DOHH2 (cell line): ENCODE data around the gene NGEF.

ENCODE experiments used
- CTCF ChIP-seq: fragments of 200-600 bp; sonication (generic); IDR thresholded peaks from one replicate; pipeline ENCODE4 v1.5.1; 2014; ENCODE audit warnings: antibody characterized with exemption, mild to moderate bottlenecking, low read depth, low read length; ENCODE audit not compliant: poor library complexity, severe bottlenecking
- EZH2phosphoT487 ChIP-seq: fragments of 200-600 bp; sonication (generic); IDR thresholded peaks from 2 replicates; pipeline ENCODE4 v1.6.1; 2017; ENCODE audit warnings: borderline replicate concordance, mild to moderate bottlenecking, antibody characterized with exemption, low read length, moderate library complexity, mixed read lengths

- TF ChIP-seq CTCF (no peak), EZH2phosphoT487 (no peak)
Observed at GRCh38 chr2:233011702-233012131, 1.3 kb downstream of the NGEF start.
